ENCODE data around the gene SPARC.
"Not testable (repeated sequence)": the region's sequence is repeated elsewhere in the genome, so short reads cannot be mapped to it uniquely, and the experiment has no call there.

The SPARC gene

GRCh38 chr5:151686674-151687407, at the start of gene SPARC:
Gene SPARC, minus strand, starts transcription at chr5:151686915. Its CDS starts 10,727 bp downstream, at chr5:151676188.
- DNase-seq, result peak in 12 of 14 donors; percentile 21 to 85 (median 77)

DNA sequence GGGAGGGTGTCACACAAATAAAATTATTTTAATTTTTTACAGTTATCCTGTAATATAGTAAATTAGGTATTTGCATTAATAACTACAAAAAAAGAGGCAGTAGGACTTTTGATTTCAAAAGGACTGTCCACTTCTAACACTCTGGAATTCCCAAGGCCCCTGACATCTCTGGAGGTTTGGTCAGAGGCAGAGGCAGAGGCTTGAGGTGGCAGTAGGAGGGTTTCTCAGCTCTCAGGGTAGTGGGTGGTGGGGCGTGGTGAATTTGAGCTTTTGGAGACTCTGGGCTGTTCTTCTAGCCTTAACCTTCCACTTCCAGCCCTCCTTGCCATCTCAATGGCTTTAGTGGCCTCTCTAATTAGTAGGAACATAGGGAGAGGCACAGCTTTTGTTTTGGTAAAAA, 48.9 kb upstream of the SPARC start:
- DNase-seq, result no peak

GRCh38 chr5:151734064-151734408, 47.3 kb upstream of the SPARC start:
- DNase-seq, result no peak

- no peak for DNase-seq
These were observed 46.8 kb upstream of the SPARC start for GRCh38 chr5:151733358-151734063.

- no peak for DNase-seq
These were observed 43.7 kb upstream of the SPARC start for GRCh38 chr5:151730381-151730780.

DNA sequence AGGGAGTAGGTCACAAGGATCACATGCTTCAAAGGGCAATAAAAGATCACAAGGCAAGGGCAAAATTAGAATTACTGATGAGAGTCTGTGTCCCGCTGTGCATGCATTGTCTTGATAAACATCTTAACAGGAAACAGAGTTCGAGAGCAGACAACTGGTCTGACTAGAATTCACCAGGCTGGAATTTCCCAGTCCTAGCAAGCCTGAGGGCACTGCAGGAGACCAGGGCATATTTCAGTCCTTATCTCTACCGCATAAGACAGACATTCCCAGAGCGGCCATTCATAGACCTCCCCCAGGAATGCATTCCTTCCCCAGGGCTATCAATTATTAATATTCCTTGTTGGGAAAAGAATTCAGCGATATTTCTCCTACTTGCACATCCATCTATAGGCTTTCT, 42.9 kb upstream of the SPARC start:
- not testable (repeated sequence) for DNase-seq

DNA sequence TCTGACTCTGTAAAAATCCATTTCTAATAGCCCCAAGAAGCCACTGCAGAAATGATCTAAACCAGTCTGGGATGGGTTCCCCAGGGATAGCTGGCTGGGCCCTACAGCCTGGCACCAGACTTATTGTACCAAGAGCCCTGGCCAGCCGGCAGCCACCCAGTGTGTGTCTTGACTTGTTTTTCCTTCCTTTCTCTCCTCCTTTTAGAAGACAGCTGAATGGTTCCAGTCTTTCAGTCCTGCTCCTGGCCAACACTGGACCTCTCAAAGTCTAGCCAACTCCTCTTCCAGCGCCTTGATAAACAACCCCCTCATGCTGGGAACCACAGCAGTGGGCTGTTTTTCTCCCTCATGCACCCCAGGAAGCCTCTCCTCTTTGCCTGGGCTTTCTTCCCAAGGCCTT, 37.6 kb upstream of the SPARC start:
- peak in 8 of 14 donors; percentile 15 to 78 (median 40) for DNase-seq

DNA sequence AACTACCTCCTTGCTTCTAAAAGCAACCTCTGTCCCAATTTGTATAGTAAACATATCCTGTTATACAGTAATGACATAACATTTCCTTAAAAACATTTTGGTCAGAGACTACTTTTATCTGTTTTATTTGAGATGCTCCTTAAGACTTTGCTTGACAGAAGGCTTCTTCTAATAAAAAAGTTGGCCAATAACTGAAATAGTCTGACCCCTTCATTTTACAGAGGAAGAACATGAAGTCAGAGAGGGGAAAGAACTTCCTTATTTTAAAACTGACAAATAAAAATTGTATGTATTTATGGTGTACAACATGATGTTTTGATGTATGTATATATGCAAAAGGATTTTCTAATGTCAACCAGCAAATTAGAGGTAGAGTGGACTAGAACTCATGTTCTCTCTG, 35.8 kb upstream of the SPARC start:
- DNase-seq, result no peak

DNA sequence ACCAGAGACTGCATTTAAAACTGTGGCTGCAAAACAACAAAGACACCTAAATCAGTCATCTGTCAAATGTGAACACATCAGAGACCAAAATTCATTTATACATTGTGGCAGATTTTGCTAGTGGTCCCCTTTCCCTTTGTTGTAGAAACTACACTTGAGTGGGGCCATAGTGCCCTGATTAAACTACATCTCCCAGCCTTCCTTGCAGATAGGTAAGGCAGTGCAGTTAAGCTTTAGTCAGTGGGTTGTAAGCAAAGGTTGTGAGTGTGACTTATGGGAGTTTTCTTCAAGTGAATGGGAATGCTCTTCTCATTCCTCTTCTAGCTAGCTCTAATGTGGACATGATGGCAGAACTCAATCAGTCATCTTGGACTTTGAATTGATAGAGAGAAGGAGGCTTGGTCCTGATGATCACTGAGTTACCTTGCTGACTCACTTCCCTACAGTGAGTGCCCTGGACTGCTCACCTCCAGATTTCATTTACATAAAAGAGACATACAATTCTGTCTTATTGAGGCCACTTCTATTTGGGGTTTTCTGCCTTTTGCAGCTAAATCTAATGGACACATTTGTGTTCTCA, 35.2 kb upstream of the SPARC start:
- DNase-seq, result no peak

DNA sequence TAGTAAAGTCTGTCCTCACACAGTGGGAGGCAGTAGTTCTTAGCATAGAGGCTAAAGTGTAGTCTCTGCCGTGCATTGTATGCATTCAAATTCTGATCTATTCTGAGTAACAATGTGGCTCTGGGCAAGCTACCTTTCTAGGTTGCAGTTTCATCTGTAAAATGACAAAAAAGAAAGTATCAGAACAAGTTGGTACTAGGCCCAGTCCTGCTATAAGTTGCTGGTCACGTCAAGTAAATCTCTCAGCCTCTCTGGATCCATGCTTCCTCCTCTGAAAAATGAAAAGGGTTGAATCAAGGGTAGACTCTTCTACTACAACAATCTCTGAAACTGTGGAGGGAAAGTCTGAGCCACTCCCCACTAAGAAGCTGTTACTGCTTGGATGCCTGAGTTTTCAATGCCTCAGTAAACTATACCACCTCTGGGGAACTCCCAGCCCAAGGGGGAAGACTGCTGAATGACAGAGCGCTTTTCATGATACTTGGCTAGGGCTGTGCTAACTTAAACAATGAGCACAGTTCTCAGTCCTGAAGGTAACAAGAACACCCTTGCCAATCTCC, 34.5 kb upstream of the SPARC start:
- no peak for DNase-seq

GRCh38 chr5:151720215-151720614, 33.5 kb upstream of the SPARC start:
- DNase-seq, result no peak

DNA sequence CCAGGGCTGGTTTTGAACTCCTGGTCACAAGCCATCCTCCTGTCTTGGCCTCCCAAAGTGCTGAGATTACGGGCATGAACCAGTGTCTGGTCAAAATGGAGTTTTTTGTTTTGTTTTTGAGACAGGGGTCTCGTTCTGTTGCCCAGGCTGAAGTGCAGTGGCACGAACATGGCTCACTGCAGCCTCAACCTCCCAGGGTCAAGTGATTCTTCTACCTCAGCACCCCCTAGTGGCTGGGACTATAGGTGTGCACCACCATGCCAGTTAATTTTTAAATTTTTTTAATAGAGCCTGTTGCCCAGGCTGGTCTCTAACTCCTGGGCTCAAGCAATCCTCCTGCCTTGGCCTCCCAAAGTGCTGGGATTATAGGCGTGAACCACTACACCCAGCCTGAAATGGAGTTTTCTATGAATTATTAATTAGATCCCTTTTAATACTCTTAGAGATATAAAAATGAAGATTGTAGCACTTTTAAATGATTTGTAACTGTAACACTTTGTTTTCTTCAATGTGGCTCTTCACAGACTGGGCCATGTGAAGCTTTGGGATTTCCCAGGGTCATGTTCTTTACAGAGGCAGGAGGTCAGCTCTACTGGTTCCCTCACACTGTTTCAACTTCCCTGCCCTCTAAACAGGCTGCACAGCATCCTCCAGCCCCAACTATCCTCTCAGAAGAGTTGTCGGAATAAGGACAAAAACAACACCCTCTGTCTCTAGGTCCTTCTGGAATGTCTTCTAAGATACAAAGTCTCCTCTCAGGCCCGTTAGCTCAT, 32.7 kb upstream of the SPARC start:
- peak in 2 of 14 donors; percentile 19 to 31 for DNase-seq

GRCh38 chr5:151718646-151719045, 31.9 kb upstream of the SPARC start:
- no peak for DNase-seq

DNA sequence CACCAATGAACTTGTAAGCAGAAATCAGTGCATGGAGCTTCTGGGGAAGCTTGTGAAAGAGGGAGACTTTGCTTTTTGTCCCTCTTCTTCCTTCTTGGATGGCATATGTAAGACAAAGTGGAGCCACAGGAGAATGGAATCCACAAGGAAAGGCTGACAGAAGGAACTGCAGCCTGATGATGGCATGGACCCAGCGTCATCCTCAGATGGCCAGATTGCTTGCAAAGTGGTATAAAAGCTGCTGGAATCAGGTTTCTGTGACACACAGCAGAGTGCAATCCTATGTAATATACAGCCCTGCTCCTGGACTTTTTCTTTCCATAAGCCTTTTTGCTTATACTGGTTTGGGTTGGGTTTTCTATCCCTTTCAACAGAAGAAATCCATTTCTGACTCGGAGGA, 31.4 kb upstream of the SPARC start:
- peak in 1 of 14 donors; percentile 14 for DNase-seq

- DNase-seq, result no peak
These were observed 30.7 kb upstream of the SPARC start for GRCh38 chr5:151717416-151717815.

DNA sequence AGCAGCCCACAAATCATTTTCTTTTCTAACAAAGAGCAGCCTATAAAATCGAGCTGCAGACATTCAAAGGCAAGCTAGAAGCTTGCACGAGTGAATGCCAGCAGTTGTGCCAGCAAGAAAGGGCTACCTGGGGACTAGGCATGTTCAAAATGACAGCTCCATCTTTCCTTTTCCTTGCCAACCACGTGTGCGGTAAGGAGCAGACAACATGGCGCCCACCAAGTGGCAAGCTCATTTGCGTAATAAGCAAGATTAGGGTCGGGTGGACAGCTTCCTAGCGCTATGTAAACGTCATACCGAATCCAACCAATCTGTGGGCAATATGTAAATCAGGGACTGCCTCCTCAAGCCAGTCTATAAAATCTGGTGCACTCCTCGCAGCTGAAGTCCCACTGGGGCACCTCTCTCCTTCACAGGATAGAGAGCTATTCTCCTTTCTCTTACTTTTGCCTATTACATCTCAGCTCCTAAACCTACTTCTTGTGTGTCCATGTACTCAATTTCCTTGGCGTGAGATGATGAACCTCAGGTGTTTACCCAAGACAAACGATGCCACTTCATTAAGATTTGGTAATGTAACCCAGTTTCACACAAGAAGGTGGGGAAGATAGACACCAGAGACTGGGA, 22.5 kb upstream of the SPARC start:
- no peak for DNase-seq

GRCh38 chr5:151708126-151708525, 21.4 kb upstream of the SPARC start:
- DNase-seq, result no peak

- no peak for DNase-seq
These were observed 20.9 kb upstream of the SPARC start for GRCh38 chr5:151707567-151707966.

- no peak for DNase-seq
These were observed 20.2 kb upstream of the SPARC start for GRCh38 chr5:151706906-151707305.

DNA sequence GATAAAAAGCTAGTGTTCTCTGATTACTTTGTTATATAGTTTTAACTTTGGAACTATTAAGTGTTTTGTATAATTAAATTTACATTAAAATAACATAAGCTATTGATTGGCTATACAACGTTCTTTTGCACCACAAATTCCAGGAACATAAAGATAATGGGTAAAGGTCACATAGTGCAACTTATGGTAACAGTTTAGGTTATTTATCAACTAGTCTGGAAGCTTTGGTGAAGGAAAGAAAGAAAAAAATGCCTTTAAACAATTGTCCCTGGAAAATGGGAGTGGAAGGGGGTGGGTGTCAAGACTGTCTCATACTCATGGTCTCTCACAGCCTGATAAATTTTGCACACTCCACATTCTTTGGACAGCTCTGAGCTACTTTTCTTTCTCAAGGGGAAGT, 17.1 kb upstream of the SPARC start:
- no peak for DNase-seq

GRCh38 chr5:151703227-151703626, 16.5 kb upstream of the SPARC start:
- DNase-seq, result no peak

DNA sequence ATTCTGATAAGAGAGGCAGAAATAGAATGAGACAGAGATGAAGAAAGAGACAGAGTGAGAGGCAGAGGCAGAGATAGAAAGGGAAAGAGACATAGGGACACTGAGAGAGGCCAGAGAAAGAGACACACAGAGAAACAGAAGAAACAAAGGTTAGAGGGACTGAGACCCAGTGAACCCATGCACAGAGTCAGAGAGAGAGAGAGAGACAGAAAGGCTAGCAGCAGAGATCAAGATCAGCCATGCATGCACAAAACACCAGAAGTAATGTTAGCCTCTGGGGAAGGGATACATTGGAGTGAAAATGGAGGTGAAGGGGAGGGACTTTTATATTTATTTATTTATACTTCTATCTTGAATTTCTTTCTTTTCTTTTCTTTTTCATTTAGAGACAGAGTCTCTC, 14.1 kb upstream of the SPARC start:
- no peak for DNase-seq

Data from C1 segment of cervical spinal cord (tissue), 14 donors.